Measurements from ENCODE around the gene ST7.

The ST7 gene

GRCh38 chr7:117210908-117211307, 257.6 kb downstream of the ST7 start:
- ChIA-PET POLR2A (no interaction called here), CTCF (interaction anchor here (0.6 to 2.8 kb wide), 6 partner anchors 9 to 226 kb away, joined by 3 to 11 read pairs (median 6); no protein-coding TSS in a partner anchor)
- TF ChIP-seq CTCF (IDR thresholded peaks at IDR 0.05; ENCODE audit: insufficient read depth, low read length, missing control alignments), result no peak
- DNase-seq (ENCODE audit: low read depth, low spot score), result no peak
- no peak overlapping the region for H3K4me3 ChIP-seq (ENCODE audit: low read depth, low read length)

- POLR2A ChIA-PET, result no interaction called here
- no peak for TF ChIP-seq CTCF (IDR thresholded peaks at IDR 0.05; ENCODE audit: insufficient read depth, low read length, missing control alignments)
Observed at GRCh38 chr7:117211614-117212013, 258.3 kb downstream of the ST7 start.

GRCh38 chr7:117212969-117213877, 259.9 kb downstream of the ST7 start:
- TF ChIP-seq CTCF (IDR thresholded peaks at IDR 0.05; ENCODE audit: insufficient read depth, low read length, missing control alignments), result peak; percentile 90
- no peak overlapping the region for H3K4me3 ChIP-seq (ENCODE audit: low read depth, low read length)
- POLR2A ChIA-PET, result interaction anchor here (1.2 kb wide), 1 partner anchor 110 kb away, joined by 7 read pairs; the partner anchor contains the start of gene WNT2
- DNase-seq (ENCODE audit: low read depth, low spot score), result no peak
- CTCF ChIA-PET, result interaction anchor here (0.6 to 4.6 kb wide), 44 partner anchors 11 to 282 kb away, joined by 3 to 47 read pairs (median 5); no protein-coding TSS in a partner anchor

More at GRCh38 chr7:117211614-117212013, 258.3 kb downstream of the ST7 start:
- H3K4me3 ChIP-seq (ENCODE audit: low read depth, low read length), result no peak overlapping the region
- no peak for DNase-seq (ENCODE audit: low read depth, low spot score)
- CTCF ChIA-PET, result interaction anchor here (0.6 to 4.6 kb wide), 7 partner anchors 10 to 174 kb away, joined by 3 to 44 read pairs (median 7); no protein-coding TSS in a partner anchor

- ChIA-PET CTCF (interaction anchor here (1.0 to 4.6 kb wide), 3 partner anchors 9 to 169 kb away, joined by 3 to 44 read pairs (median 5); no protein-coding TSS in a partner anchor), POLR2A (no interaction called here)
- TF ChIP-seq CTCF (IDR thresholded peaks at IDR 0.05; ENCODE audit: insufficient read depth, low read length, missing control alignments), result no peak
- no peak for DNase-seq (ENCODE audit: low read depth, low spot score)
- no peak overlapping the region for H3K4me3 ChIP-seq (ENCODE audit: low read depth, low read length)
Observed at GRCh38 chr7:117216010-117216409, 262.7 kb downstream of the ST7 start.

- CTCF ChIA-PET, result interaction anchor here (1.0 kb wide), 1 partner anchor 9 kb away, joined by 3 read pairs; no protein-coding TSS in a partner anchor
- no peak overlapping the region for H3K4me3 ChIP-seq (ENCODE audit: low read depth, low read length)
- TF ChIP-seq CTCF (IDR thresholded peaks at IDR 0.05; ENCODE audit: insufficient read depth, low read length, missing control alignments), result no peak
- POLR2A ChIA-PET, result no interaction called here
- DNase-seq (ENCODE audit: low read depth, low spot score), result no peak
Observed at GRCh38 chr7:117216436-117217069, 263.3 kb downstream of the ST7 start.
